Measurements from ENCODE around the gene INCA1. TPM values are rescaled to one million over a fixed set of nuclear protein-coding genes. Genes with fewer than 3 reads are reported as not detected.

The INCA1 gene
- total and polyA plus RNA-seq, 2 of the 8 experiments (the other 6 are each of a cell fraction or from before 2014, with no cell fraction given) = 0.89 to 1.4 TPM

GRCh38 chr17:4938688-4939545 is 58.4 kb downstream of the INCA1 start:
- Histone ChIP-seq H4K91ac (replicated peaks; ENCODE audit: insufficient read length, low read length) (no peak overlapping the region), H2AK5ac (ENCODE audit: low read depth, low read length) (peak overlapping the region; percentile 61; the same call in 1 of the 2 replicates), H2BK120ac (replicated peaks; ENCODE audit: low read depth, low read length) (no peak overlapping the region), H3K27me3 (replicated peaks in 1 of 4; ENCODE audit: control insufficient read depth in 3 of 4, extremely low read depth in 1 of 4, insufficient read depth in 3 of 4, low read length in 3 of 4) (no peaks in the 10 kb centered on the region), H4K5ac (ENCODE audit: insufficient read length, low read depth, low read length) (no peak overlapping the region), H2BK12ac (ENCODE audit: low read depth, low read length) (peak overlapping the region; percentile 39; the same call in 1 of the 2 replicates), H2BK5ac (ENCODE audit: low read depth, low read length) (peak overlapping the region; percentile 97), H2BK20ac (ENCODE audit: low read length) (no peak overlapping the region), H3K4me1 (replicated peaks in 1 of 4; ENCODE audit: control insufficient read depth in 3 of 4, insufficient read depth in 4 of 4, low read length in 3 of 4) (peaks cover 0 to 11% (median 7%) of the 10 kb centered on the region in 4 experiments; a peak in 5 of 7 replicates), H3K56ac (replicated peaks; ENCODE audit: insufficient read length, low read depth, low read length) (peak overlapping the region; percentile 50), H2AFZ (ENCODE audit: low read length) (no peak overlapping the region), H3K4ac (replicated peaks; ENCODE audit: insufficient read length, low read depth, low read length) (peak overlapping the region; percentile 0), H3K14ac (ENCODE audit: insufficient read length) (no peak overlapping the region), H3K23ac (ENCODE audit: insufficient read length) (no peak overlapping the region), H3K4me2 (ENCODE audit: insufficient read depth in 1 of 2, low read depth in 2 of 2, low read length in 2 of 2) (peak overlapping the region; percentile 93 to 96), H3K9me3 (ENCODE audit: insufficient read depth in 2 of 2, low read depth in 1 of 2, low read length in 1 of 2) (no peaks in the 10 kb centered on the region), H3K23me2 (ENCODE audit: low read depth, low read length) (peaks cover 15% of the 10 kb centered on the region; the same call in 1 of the 2 replicates), H4K8ac (ENCODE audit: extremely low read depth, insufficient read depth, low read length) (peak overlapping the region; percentile 92; the same call in 1 of the 2 replicates), H3K36me3 (ENCODE audit: control insufficient read depth in 2 of 4, insufficient read depth in 4 of 4, low read length in 3 of 4) (peaks cover 13 to 29% (median 20%) of the 10 kb centered on the region in 4 experiments), H3K79me1 (ENCODE audit: low read depth, low read length) (peaks cover 9% of the 10 kb centered on the region), H3K9ac (replicated peaks in 1 of 4; ENCODE audit: extremely low read depth in 1 of 4, low read depth in 3 of 4, low read length in 3 of 4) (peak overlapping the region; percentile 68 to 93 (median 86)), H3K79me2 (ENCODE audit: control insufficient read depth in 1 of 2, insufficient read depth in 2 of 2, low read length in 2 of 2) (peaks cover 0 to 30% of the 10 kb centered on the region in 2 experiments; a peak in 3 of 4 replicates), H3K18ac (ENCODE audit: extremely low read depth, low read length) (peak overlapping the region; percentile 41), H3K4me3 (ENCODE audit: extremely low read depth in 1 of 4, insufficient read depth in 2 of 4, low read depth in 3 of 4, low read length in 4 of 4) (peak overlapping the region; percentile 85 to 94 (median 90)), H4K20me1 (replicated peaks in 1 of 2; ENCODE audit: control insufficient read depth in 1 of 2, insufficient read depth in 2 of 2, low read length in 2 of 2) (peaks cover 0 to 6% of the 10 kb centered on the region in 2 experiments), H2BK15ac (ENCODE audit: low read length) (0 out of 2 replicates have a peak overlapping the region, but pooled peaks have one; percentile 46), H3K27ac (ENCODE audit: low read depth, low read length) (peak overlapping the region; percentile 88)
- 72% methylated on average over 19 of the region's 19 CpGs; no CpG with 5 or more reads in 1 of the 2 experiments for WGBS, 2 experiments (ENCODE audit: extremely low coverage in 1 of 2, insufficient coverage in 1 of 2, insufficient read length in 1 of 2, insufficient replicate concordance in 2 of 2, low coverage in 1 of 2, low lambda C conversion rate in 2 of 2, missing lambda C conversion rate in 1 of 2)
- TF ChIP-seq KDM5A (IDR thresholded peaks at IDR 0.05; ENCODE audit: low read length) (0 out of 2 replicates have a peak, but pooled peaks have one; percentile 3), CHD2 (IDR thresholded peaks at IDR 0.05; ENCODE audit: low read length) (no peak)
- ChIA-PET POLR2A (ENCODE audit: partially characterized antibody) (interaction anchor here (0.9 to 27.4 kb wide), 15 partner anchors 10 to 131 kb away, joined by 3 to 987 read pairs (median 9); partner anchors contain the start of genes C17orf107, CAMTA2, CHRNE and ENO3), CTCF (ENCODE audit: partially characterized antibody) (interaction anchor here (0.7 to 5.9 kb wide), 12 partner anchors 10 to 207 kb away, joined by 3 to 26 read pairs (median 4); partner anchors contain the start of genes CHRNE, ENO3, MED11 and SPAG7)
- DNase-seq (ENCODE audit: low read depth in 1 of 2, low spot score in 2 of 2) (no peak), FAIRE-seq (no peak)

Measured in H1 (cell line).